Esophagus squamous epithelium (tissue), 5 donors: ENCODE results near the gene SLC22A15. TPM values are rescaled to one million over a fixed set of nuclear protein-coding genes. Genes with fewer than 3 reads are reported as not detected.

Source experiments
- DNase-seq: peaks from one replicate; lab custom pipeline; 2025; lab: John Stamatoyannopoulos, UW
- H3K27ac ChIP-seq, 4 donors: fragments of 200-600 bp; sonication (generic); one replicate each; pipeline ENCODE4 v1.5.1; 2016 to 2019; ENCODE audit warnings: mild to moderate bottlenecking in 1 of 4
- H3K27me3 ChIP-seq, 4 donors: fragments of 200-600 bp; sonication (generic); 1 replicate in 3 of 4; 2 replicates in 1 of 4; pipeline versions ENCODE4 v1.5.1 to v1.6.0; 2017 to 2021; ENCODE audit warnings: antibody characterized with exemption in 1 of 4
- H3K36me3 ChIP-seq, 3 donors: fragments of 200-600 bp; sonication (generic); one replicate each; pipeline ENCODE4 v1.5.1; 2016 to 2019
- H3K4me1 ChIP-seq, 3 donors: fragments of 200-600 bp; sonication (generic); one replicate each; pipeline ENCODE4 v1.5.1; 2017 to 2019
- H3K4me3 ChIP-seq, 4 donors: fragments of 200-600 bp; sonication (generic); 1 replicate in 3 of 4; 2 replicates in 1 of 4; pipeline ENCODE4 v1.5.1; 2016 to 2019; ENCODE audit warnings: mild to moderate bottlenecking in 2 of 4, moderate library complexity in 1 of 4
- H3K9me3 ChIP-seq, 3 donors: fragments of 200-600 bp; sonication (generic); one replicate each; pipeline ENCODE4 v1.5.1; 2016 to 2019
- POLR2A ChIP-seq, 4 donors: fragments of 450-650 bp; IDR thresholded peaks; one replicate each; pipeline ENCODE4 v1.6.1; 2017; ENCODE audit warnings: antibody characterized with exemption in 4 of 4, mild to moderate bottlenecking in 4 of 4, moderate library complexity in 3 of 4
- WGBS, 2 donors: methylation state at CpG; one replicate each; pipeline ENCODE4 v1.1.5; 2018; 5-methylcytosine and 5-hydroxymethylcytosine counted together
- intact Hi-C: fragments of 100-400 bp; cut with DNase I; formaldehyde crosslinking; loops from one replicate; pipeline ENCODE4 v1.15.0; 2022
- total RNA-seq, 4 donors: library from RNA; depleted of rRNA; stranded (reverse); fragments of >200 nt; gene quantifications; one replicate each; pipeline ENCODE4 v1.1.0, GENCODE V29; 2016
- TF ChIP-seq, protein P1 (sequence below), 6 experiments: fragments of 450-650 bp in 4 of 6; fragments of 200-600 bp in 2 of 6; sonication (generic) in 2 of 6; IDR thresholded peaks; one replicate each; pipeline ENCODE4 v1.5.1; 2016 to 2019; ENCODE audit warnings: antibody characterized with exemption in 6 of 6, mild to moderate bottlenecking in 4 of 6, moderate library complexity in 4 of 6
- donor health status: DM: yes; HTN: yes; CAD: no.

The SLC22A15 gene
- total RNA-seq, 4 donors from 2014 or later: 7.2 to 12.0 (median 9.4) TPM

DNA sequence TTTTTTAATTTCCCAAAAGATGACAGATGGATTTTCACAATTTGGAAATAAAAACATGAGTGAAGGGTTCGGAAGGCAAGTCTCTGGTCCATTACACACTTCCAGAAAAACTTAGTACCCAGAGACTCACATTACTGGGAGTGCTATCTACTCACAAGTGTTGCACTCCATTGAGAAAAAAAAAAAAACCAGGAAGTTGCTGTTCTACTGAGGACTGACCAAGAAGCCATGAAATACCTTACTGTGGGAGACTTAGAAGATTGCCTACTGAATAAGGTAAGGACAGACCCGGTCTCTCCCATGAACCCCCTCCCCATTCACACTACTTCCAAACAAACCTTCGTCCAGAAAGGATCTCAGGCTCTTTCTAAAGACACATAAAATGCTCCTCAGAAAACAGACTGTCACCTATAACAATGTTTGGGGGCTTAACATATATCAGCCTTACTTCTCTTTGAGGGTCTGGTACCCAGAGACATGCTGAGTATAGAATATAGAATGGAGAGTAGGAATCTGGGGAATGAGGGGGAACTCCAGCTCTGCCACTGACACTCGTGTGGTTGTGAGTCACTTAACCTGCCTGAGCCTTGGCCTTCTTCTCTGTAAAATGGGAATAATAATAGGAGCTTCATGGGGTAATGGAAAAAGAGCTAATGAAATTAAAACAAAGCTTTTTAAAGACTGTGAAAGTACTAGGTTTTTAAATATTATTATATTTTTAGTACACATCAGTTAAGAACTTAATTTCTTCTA lies 136.3 kb downstream of the SLC22A15 start:
- Histone ChIP-seq H3K4me1 (peaks cover 12 to 78% (median 18%) of the 10 kb centered on the region in 3 donors), H3K9me3 (no peaks in the 10 kb centered on the region), H3K27me3 (no peaks in the 10 kb centered on the region), H3K27ac (peak overlapping the region; percentile 56 to 91 (median 83)), H3K4me3 (peak overlapping the region; percentile 1 to 41 (median 24)), H3K36me3 (no peaks in the 10 kb centered on the region)
- intact Hi-C loops: no loop called here
- TF ChIP-seq POLR2A (IDR thresholded peaks at IDR 0.05): no peak
- TF ChIP-seq, protein P1, sequence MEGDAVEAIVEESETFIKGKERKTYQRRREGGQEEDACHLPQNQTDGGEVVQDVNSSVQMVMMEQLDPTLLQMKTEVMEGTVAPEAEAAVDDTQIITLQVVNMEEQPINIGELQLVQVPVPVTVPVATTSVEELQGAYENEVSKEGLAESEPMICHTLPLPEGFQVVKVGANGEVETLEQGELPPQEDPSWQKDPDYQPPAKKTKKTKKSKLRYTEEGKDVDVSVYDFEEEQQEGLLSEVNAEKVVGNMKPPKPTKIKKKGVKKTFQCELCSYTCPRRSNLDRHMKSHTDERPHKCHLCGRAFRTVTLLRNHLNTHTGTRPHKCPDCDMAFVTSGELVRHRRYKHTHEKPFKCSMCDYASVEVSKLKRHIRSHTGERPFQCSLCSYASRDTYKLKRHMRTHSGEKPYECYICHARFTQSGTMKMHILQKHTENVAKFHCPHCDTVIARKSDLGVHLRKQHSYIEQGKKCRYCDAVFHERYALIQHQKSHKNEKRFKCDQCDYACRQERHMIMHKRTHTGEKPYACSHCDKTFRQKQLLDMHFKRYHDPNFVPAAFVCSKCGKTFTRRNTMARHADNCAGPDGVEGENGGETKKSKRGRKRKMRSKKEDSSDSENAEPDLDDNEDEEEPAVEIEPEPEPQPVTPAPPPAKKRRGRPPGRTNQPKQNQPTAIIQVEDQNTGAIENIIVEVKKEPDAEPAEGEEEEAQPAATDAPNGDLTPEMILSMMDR (IDR thresholded peaks at IDR 0.05): no peak
- WGBS, 2 donors: 64 to 73% methylated on average over 4 of the region's 4 CpGs
- DNase-seq: no peak

DNA sequence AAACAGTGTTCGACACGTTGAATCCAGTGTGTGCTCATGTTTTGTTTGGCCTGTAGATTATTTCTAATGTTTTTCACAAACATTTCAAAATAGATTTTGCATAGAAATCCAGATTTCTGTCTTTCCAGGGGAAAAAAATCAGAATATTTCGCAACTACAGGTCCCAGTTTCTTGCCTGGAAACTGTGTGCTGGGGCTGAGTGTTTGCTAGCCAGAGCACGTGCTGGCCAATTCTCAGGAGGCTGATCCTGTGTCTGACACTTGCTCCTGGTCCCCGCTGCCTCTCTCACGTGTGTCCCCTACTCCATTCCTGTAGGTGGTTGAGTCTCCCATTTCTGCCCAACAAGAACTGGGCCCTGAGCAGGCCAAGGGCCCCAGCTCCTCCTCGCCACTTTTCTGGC lies 137.3 kb downstream of the SLC22A15 start:
- intact Hi-C loops: no loop called here
- Histone ChIP-seq H3K4me1 (peaks cover 12 to 78% (median 18%) of the 10 kb centered on the region in 3 donors), H3K27ac (peak overlapping the region in 2 of 4 donors; percentile 88 to 91), H3K9me3 (no peaks in the 10 kb centered on the region), H3K4me3 (no peak overlapping the region), H3K27me3 (no peaks in the 10 kb centered on the region), H3K36me3 (no peaks in the 10 kb centered on the region)
- WGBS, 2 donors: 69 to 87% methylated on average over 7 of the region's 7 CpGs
- DNase-seq: no peak
- TF ChIP-seq, protein P1 (IDR thresholded peaks at IDR 0.05): no peak
- TF ChIP-seq POLR2A (IDR thresholded peaks at IDR 0.05): no peak

DNA sequence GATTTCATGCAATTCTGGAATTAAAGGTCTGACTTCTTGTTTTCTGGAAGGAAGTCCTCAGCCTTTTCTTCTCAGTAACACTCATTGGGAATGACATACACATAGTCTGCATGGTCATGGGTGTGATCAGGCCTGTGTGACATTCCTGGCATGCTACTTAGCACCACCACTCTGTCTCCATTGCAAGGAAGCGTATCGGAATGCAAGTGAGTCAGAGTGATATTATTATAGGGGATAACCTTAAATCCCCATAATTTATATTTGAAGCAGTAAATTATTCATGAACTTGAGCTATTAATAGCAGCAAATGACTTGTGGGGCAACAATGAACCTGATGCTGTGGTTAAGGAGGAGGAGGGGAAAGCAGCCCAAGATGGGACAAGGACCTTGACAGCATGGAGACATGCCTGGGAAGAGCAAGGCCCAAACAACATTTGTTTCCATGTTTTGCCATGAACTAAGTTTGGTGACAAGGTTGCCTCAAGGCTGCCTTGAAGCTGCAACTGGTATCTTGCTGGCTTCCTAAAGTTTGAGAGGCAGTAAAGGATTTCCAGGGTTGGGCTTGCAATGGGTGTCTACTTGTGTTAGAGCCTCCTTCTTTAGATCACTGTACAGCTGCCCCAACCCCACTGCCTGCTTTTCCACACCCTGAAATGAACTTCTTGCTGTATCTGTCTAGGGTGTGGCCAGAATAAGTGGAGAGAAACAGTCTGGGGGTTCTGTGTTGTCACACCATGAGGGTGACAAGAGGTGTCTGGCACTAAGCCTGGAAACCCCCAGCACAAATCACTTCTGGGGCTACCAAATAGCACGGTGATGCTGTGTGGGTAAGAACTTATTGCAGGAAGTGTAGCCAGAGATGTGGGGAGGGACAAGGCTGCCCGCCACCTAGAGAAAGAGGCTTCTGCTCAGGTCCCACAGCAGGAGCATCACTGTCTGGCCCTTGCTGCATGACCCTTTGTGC lies 139.4 kb downstream of the SLC22A15 start:
- no peak for DNase-seq
- Histone ChIP-seq H3K36me3 (peaks cover 0 to 4% (median 0%) of the 10 kb centered on the region in 3 donors), H3K4me1 (peaks cover 7 to 62% (median 13%) of the 10 kb centered on the region in 3 donors), H3K4me3 (no peak overlapping the region), H3K27ac (peak overlapping the region; percentile 28 to 61 (median 56)), H3K27me3 (no peaks in the 10 kb centered on the region), H3K9me3 (no peaks in the 10 kb centered on the region)
- intact Hi-C loops: no loop called here
- no peak for TF ChIP-seq POLR2A (IDR thresholded peaks at IDR 0.05)
- TF ChIP-seq, protein P1 (IDR thresholded peaks at IDR 0.05): no peak
- 50 to 60% methylated on average over 4 of the region's 4 CpGs for WGBS, 2 donors

DNA sequence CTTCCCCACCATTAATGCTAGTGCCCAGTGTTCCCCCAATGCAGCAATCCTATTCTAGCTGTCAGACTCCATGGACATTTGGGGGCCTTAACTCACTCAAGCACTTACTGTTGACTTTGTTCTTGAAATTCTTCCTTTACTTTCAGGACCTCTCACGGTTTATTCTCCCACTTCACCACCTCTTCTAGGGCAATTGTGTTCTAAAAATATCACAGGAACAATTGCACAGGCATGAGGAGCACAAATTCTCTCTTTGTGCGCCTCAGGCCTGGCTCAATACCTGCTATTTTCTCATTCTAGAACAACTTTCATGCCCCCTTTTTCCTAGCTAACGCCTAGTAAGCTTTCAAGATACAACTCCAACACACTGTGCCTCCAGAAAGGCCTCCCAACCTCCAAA lies 142.2 kb downstream of the SLC22A15 start:
- intact Hi-C loops: no loop called here
- no peak for DNase-seq
- H3K27ac ChIP-seq: no peak overlapping the region
- no peaks in the 10 kb centered on the region for H3K27me3 ChIP-seq
- no peaks in the 10 kb centered on the region for H3K9me3 ChIP-seq
- TF ChIP-seq, protein P1 (IDR thresholded peaks at IDR 0.05): no peak
- no peak for TF ChIP-seq POLR2A (IDR thresholded peaks at IDR 0.05)
- H3K4me3 ChIP-seq: no peak overlapping the region
- H3K4me1 ChIP-seq: peaks cover 6 to 48% (median 7%) of the 10 kb centered on the region in 3 donors
- peaks cover 0 to 14% (median 0%) of the 10 kb centered on the region in 3 donors for H3K36me3 ChIP-seq
- 71 to 86% methylated on average over 3 of the region's 3 CpGs for WGBS, 2 donors

Other genes starting within 250 kb of the SLC22A15 start
- 10 to 100 TPM in 1 of 4 donors, 1 to 10 TPM in 2, under 1 TPM in 1; 0.53 to 21.4 (median 4.1) TPM for gene CASQ2, start 207.8 kb upstream of the SLC22A15 start, total RNA-seq
- gene NHLH2, start 135.4 kb upstream of the SLC22A15 start, total RNA-seq: 1 to 10 TPM; 1.6 to 2.7 (median 2.5) TPM
- gene MAB21L3, start 134.9 kb downstream of the SLC22A15 start, total RNA-seq: 10 to 100 TPM; 12.0 to 22.7 (median 19.6) TPM